Lower lobe of right lung (tissue), 2 donors: Measurements from ENCODE around the gene SORBS2. TPM values are rescaled to one million over a fixed set of nuclear protein-coding genes. Genes with fewer than 3 reads are reported as not detected.

Source experiments
- ATAC-seq, 2 donors: fragments of 200-7000 bp; cut with Tn5 transposase; one replicate each; pipeline ENCODE4 v1.9.1; 2020 to 2022; ENCODE audit warnings: mild to moderate bottlenecking in 2 of 2, moderate library complexity in 2 of 2
- DNase-seq: peaks from one replicate; pipeline ENCODE4 v3.0.0-alpha.2; 2020
- H3K27ac ChIP-seq: fragments of 200-600 bp; one replicate; pipeline ENCODE4 v1.8.0; 2022
- H3K27me3 ChIP-seq: fragments of 200-600 bp; one replicate; pipeline ENCODE4 v1.8.0; 2022; ENCODE audit warnings: low read depth
- H3K36me3 ChIP-seq: fragments of 200-600 bp; one replicate; pipeline ENCODE4 v1.8.0; 2022; ENCODE audit warnings: mild to moderate bottlenecking
- H3K4me1 ChIP-seq: fragments of 200-600 bp; one replicate; pipeline ENCODE4 v1.8.0; 2022
- H3K4me3 ChIP-seq: fragments of 200-600 bp; one replicate; pipeline ENCODE4 v1.8.0; 2022; ENCODE audit warnings: mild to moderate bottlenecking
- H3K9me3 ChIP-seq: fragments of 200-600 bp; one replicate; pipeline ENCODE4 v1.8.0; 2022
- CTCF ChIP-seq: fragments of 200-600 bp; IDR thresholded peaks from one replicate; pipeline ENCODE4 v1.8.0; 2022; ENCODE audit warnings: antibody characterized with exemption, mild to moderate bottlenecking
- intact Hi-C: fragments of 100-400 bp; cut with DNase I; formaldehyde crosslinking; loops from one replicate; pipeline ENCODE4 v1.11.0; 2022
- total RNA-seq: library from RNA; stranded (reverse); fragmentation: NEBNext Ultra II Directional; extraction: Animal tissue kit (Norgen Biotek cat#: 25700); gene quantifications from one replicate; pipeline ENCODE4 v1.2.1, GENCODE V29; 2021
- donor health status: DM: no; HTN: yes; CAD: no; lungs with severe emphysema.

SORBS2 gene
- total RNA-seq, 1 donor from 2014 or later, result 49.3 TPM

GRCh38 chr4:185800266-185800945 lies 11.6 kb downstream of the SORBS2 start:
- DNase-seq (no peak), ATAC-seq (no peak)
- no peak for TF ChIP-seq CTCF
- intact Hi-C loops, result no loop called here
- H3K36me3 ChIP-seq, result no peaks in the 10 kb centered on the region
- H3K27ac ChIP-seq, result no peak overlapping the region
- H3K4me3 ChIP-seq, result no peak overlapping the region
- no peaks in the 10 kb centered on the region for H3K27me3 ChIP-seq
- H3K4me1 ChIP-seq, result no peaks in the 10 kb centered on the region
- H3K9me3 ChIP-seq, result no peaks in the 10 kb centered on the region

GRCh38 chr4:185799442-185799841 lies 12.6 kb downstream of the SORBS2 start:
- TF ChIP-seq CTCF, result no peak
- DNase-seq, result no peak
- Histone ChIP-seq H3K27me3 (no peaks in the 10 kb centered on the region), H3K4me1 (no peaks in the 10 kb centered on the region), H3K4me3 (no peak overlapping the region), H3K27ac (no peak overlapping the region), H3K9me3 (no peaks in the 10 kb centered on the region), H3K36me3 (no peaks in the 10 kb centered on the region)
- ATAC-seq, result peak in 1 of 2 donors; percentile 65
- intact Hi-C loops, result no loop called here

GRCh38 chr4:185797596-185798338 lies 14.2 kb downstream of the SORBS2 start:
- Histone ChIP-seq H3K27ac (no peak overlapping the region), H3K4me3 (no peak overlapping the region), H3K27me3 (no peaks in the 10 kb centered on the region), H3K4me1 (peaks cover 3% of the 10 kb centered on the region), H3K36me3 (no peaks in the 10 kb centered on the region), H3K9me3 (no peaks in the 10 kb centered on the region)
- no peak for TF ChIP-seq CTCF
- DNase-seq, result no peak
- intact Hi-C loops, result no loop called here
- ATAC-seq, result no peak

- DNase-seq (no peak), ATAC-seq (no peak)
- Histone ChIP-seq H3K36me3 (no peaks in the 10 kb centered on the region), H3K27me3 (no peaks in the 10 kb centered on the region), H3K4me3 (no peak overlapping the region), H3K9me3 (no peaks in the 10 kb centered on the region), H3K4me1 (peaks cover 8% of the 10 kb centered on the region), H3K27ac (no peak overlapping the region)
- intact Hi-C loops, result no loop called here
- TF ChIP-seq CTCF, result no peak
Observed at GRCh38 chr4:185797018-185797417, 15.0 kb downstream of the SORBS2 start.

- ATAC-seq, result no peak
Observed at GRCh38 chr4:185796176-185796575, 15.8 kb downstream of the SORBS2 start.

More at GRCh38 chr4:185796176-185796575, 15.8 kb downstream of the SORBS2 start:
- no peaks in the 10 kb centered on the region for H3K9me3 ChIP-seq
- no peaks in the 10 kb centered on the region for H3K27me3 ChIP-seq
- no peak for DNase-seq
- TF ChIP-seq CTCF, result no peak
- no peaks in the 10 kb centered on the region for H3K36me3 ChIP-seq
- intact Hi-C loops, result no loop called here
- peaks cover 8% of the 10 kb centered on the region for H3K4me1 ChIP-seq
- H3K27ac ChIP-seq, result no peak overlapping the region
- H3K4me3 ChIP-seq, result no peak overlapping the region
